ENCODE measurements around the gene SMCO4. TPM values are rescaled to one million over a fixed set of nuclear protein-coding genes. Genes with fewer than 3 reads are reported as not detected.
A peak's percentile ranks its signal among the peaks of the same experiment; 100 is the strongest.

SMCO4 gene
- total RNA-seq, 1 donor from 2014 or later: 26.5 TPM

DNA sequence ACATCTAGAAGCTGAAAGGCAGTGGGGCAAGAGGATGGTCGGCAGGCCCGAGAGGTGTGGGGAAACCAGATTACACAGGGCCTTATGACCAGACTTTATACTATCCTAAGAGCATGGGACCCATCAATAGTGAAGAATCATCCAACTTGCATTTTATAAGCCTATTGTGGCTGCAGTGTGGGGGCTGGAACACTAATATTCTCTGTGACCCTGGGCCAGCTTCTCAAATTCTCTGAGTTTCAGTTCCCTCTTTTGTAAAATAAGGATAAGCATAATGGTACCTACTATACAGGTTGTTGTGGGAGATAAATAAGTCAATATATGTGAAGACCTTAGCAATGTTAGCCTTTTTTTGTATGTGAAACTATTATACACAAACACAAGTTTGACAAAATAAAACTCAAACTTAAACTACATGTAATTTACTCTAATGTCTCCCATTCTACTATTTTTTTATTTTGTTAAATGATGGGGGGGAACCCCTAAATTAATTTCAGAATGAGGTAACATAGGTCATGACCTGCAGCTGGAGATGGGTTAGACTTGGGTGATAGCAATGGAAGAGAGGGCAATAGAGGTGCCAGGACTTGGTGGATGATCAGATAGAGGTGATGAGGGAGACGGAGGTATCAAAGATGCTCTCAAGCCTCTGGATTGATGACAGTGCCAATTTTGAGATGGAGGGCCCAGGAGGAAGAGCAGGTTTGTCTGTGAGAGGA, 30.1 kb downstream of the SMCO4 start:
- peaks cover 6% of the 10 kb centered on the region for H3K36me3 Mint-ChIP-seq (ENCODE audit: insufficient read depth)
- no peak overlapping the region for H3K4me3 Mint-ChIP-seq (ENCODE audit: low read depth)
- no peak for DNase-seq (ENCODE audit: low spot score, unreplicated experiment)
- peaks cover 4% of the 10 kb centered on the region for H3K9me3 Mint-ChIP-seq (ENCODE audit: low read depth)
- TF ChIP-seq, protein P1, sequence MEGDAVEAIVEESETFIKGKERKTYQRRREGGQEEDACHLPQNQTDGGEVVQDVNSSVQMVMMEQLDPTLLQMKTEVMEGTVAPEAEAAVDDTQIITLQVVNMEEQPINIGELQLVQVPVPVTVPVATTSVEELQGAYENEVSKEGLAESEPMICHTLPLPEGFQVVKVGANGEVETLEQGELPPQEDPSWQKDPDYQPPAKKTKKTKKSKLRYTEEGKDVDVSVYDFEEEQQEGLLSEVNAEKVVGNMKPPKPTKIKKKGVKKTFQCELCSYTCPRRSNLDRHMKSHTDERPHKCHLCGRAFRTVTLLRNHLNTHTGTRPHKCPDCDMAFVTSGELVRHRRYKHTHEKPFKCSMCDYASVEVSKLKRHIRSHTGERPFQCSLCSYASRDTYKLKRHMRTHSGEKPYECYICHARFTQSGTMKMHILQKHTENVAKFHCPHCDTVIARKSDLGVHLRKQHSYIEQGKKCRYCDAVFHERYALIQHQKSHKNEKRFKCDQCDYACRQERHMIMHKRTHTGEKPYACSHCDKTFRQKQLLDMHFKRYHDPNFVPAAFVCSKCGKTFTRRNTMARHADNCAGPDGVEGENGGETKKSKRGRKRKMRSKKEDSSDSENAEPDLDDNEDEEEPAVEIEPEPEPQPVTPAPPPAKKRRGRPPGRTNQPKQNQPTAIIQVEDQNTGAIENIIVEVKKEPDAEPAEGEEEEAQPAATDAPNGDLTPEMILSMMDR (IDR thresholded peaks at IDR 0.05; ENCODE audit: unreplicated experiment): no peak
- H3K27ac Mint-ChIP-seq: no peak overlapping the region
- no peaks in the 10 kb centered on the region for H3K27me3 Mint-ChIP-seq
- H3K4me1 Mint-ChIP-seq (ENCODE audit: low read depth): no peaks in the 10 kb centered on the region

DNA sequence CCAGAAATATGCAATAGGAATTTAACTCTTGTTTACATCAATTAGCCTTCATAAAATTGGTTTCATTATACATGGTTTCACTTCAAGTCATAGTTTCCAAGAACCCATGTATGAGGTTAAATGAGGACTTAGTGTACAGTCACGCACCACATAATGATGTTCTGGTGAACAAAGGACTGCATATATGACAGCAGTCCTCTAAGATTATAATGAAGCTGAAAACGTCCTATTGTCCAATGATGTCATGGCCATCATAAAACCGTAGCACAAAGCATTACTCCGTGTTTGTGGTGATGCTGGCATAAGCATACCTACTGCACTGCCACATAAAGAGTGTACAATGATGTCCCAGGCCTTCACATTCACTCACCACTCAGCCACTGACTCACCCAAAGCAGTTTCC, 31.1 kb downstream of the SMCO4 start:
- Mint-ChIP-seq H3K4me1 (ENCODE audit: low read depth) (no peaks in the 10 kb centered on the region), H3K4me3 (ENCODE audit: low read depth) (no peak overlapping the region), H3K36me3 (ENCODE audit: insufficient read depth) (peaks cover 6% of the 10 kb centered on the region), H3K27me3 (no peaks in the 10 kb centered on the region), H3K9me3 (ENCODE audit: low read depth) (peaks cover 4% of the 10 kb centered on the region), H3K27ac (no peak overlapping the region)
- TF ChIP-seq, protein P1 (IDR thresholded peaks at IDR 0.05; ENCODE audit: unreplicated experiment): no peak
- DNase-seq (ENCODE audit: low spot score, unreplicated experiment): no peak

DNA sequence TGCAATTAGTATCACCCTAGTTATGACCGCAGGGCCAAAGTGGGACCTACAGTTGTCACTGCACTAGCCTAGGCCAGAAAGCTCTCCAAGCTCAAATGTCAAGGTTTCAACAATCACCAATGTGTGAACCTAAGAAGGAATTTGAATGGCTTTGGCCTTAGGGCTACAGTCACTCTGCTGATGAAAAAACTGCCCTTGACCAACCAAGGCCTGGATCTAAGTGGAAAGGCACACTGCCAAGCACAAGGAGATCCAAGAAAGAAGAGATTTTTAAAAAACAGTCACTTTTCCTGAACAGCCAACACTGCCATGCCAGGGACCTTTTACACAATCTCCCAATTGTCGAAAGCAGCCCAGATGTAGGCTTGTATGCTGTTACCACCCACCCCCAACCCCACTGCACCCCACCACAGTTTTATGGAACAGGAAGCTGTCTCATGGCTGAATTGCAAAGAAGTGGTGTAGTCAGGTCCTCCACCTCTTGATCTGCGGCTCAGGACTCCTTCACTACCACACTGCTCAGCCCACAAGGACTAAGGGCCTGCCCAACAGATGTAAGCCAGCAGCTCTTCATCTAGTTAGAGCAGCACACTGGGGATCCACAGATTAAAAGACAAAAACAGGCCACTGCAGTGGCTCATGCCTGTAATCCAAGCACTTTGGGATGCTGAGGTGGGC, 32.9 kb downstream of the SMCO4 start:
- Mint-ChIP-seq H3K9me3 (ENCODE audit: low read depth) (peaks cover 4% of the 10 kb centered on the region), H3K36me3 (ENCODE audit: insufficient read depth) (peaks cover 6% of the 10 kb centered on the region), H3K27ac (peak overlapping the region; percentile 69), H3K4me1 (ENCODE audit: low read depth) (no peaks in the 10 kb centered on the region), H3K4me3 (ENCODE audit: low read depth) (no peak overlapping the region), H3K27me3 (no peaks in the 10 kb centered on the region)
- no peak for DNase-seq (ENCODE audit: low spot score, unreplicated experiment)
- TF ChIP-seq, protein P1 (IDR thresholded peaks at IDR 0.05; ENCODE audit: unreplicated experiment): no peak

DNA sequence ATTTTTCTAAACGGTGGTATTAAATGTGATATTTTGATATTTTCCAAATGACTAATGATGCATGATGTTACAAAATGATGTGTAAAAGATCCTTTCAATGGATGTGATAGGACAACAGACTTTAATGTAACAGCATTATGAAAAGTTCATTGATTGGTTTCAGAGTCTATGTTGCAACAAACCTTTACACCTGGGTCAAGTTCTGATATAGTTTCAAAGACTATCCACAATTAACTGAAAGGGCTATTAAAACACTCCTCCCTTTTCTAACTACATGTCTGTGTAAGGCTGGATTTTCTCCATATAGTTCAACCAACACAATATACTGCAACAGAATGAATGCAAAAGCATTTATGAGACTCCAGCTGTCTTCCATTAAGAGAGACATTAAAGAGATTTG, 35.7 kb downstream of the SMCO4 start:
- Mint-ChIP-seq H3K4me3 (ENCODE audit: low read depth) (no peak overlapping the region), H3K27me3 (no peaks in the 10 kb centered on the region), H3K27ac (no peak overlapping the region), H3K36me3 (ENCODE audit: insufficient read depth) (peaks cover 6% of the 10 kb centered on the region), H3K9me3 (ENCODE audit: low read depth) (peaks cover 7% of the 10 kb centered on the region), H3K4me1 (ENCODE audit: low read depth) (no peaks in the 10 kb centered on the region)
- DNase-seq (ENCODE audit: low spot score, unreplicated experiment): no peak
- TF ChIP-seq, protein P1 (IDR thresholded peaks at IDR 0.05; ENCODE audit: unreplicated experiment): no peak

DNA sequence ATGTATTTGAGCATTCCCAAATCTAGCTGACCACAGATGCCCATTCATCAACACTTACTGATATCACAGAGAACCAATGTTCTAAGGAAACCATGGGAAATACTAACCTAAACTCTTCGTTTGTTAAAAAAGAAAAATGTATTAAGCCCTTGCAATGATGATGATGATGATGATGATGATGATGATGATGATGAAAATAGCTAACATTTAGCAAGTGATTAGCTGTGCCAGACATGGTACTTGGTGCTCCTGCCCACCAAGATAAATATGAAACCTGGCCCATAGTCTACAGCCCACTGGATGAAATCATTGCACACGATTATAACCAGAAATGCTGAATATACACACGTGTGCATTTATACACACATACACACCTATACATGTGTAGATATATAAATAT, 37.5 kb downstream of the SMCO4 start:
- TF ChIP-seq, protein P1 (IDR thresholded peaks at IDR 0.05; ENCODE audit: unreplicated experiment): no peak
- H3K4me3 Mint-ChIP-seq (ENCODE audit: low read depth): no peak overlapping the region

More for the DNA sequence above, 37.5 kb downstream of the SMCO4 start:
- peaks cover 8% of the 10 kb centered on the region for H3K36me3 Mint-ChIP-seq (ENCODE audit: insufficient read depth)
- no peaks in the 10 kb centered on the region for H3K27me3 Mint-ChIP-seq
- peaks cover 3% of the 10 kb centered on the region for H3K4me1 Mint-ChIP-seq (ENCODE audit: low read depth)
- no peak for DNase-seq (ENCODE audit: low spot score, unreplicated experiment)
- H3K9me3 Mint-ChIP-seq (ENCODE audit: low read depth): peaks cover 7% of the 10 kb centered on the region
- H3K27ac Mint-ChIP-seq: no peak overlapping the region

Data from progenitor cell of endocrine pancreas (in vitro differentiated cells).